CD4-positive, alpha-beta T cell treated with Interleukin-21 for 1 hour (primary cell): ENCODE data around the gene VPS4A.
A peak's percentile ranks its signal among the peaks of the same experiment; 100 is the strongest.

ENCODE experiments used
- DNase-seq: peaks from one replicate; pipeline ENCODE4 v3.0.0-alpha.2; 2020

Gene VPS4A

GRCh38 chr16:69307856-69308255 is 3.3 kb upstream of the VPS4A start:
- DNase-seq = no peak

GRCh38 chr16:69309316-69309715 is 1.8 kb upstream of the VPS4A start:
- DNase-seq = no peak

GRCh38 chr16:69311533-69312387 is 610 bp downstream of the VPS4A start:
- DNase-seq = peak; percentile 37

GRCh38 chr16:69313469-69313868 is 2.3 kb downstream of the VPS4A start:
- no peak for DNase-seq

- no peak for DNase-seq
These were observed 3.4 kb downstream of the VPS4A start for GRCh38 chr16:69314534-69314933.

- no peak for DNase-seq
These were observed 4.5 kb downstream of the VPS4A start for GRCh38 chr16:69315486-69316311.

GRCh38 chr16:69316595-69317034 is 5.5 kb downstream of the VPS4A start:
- no peak for DNase-seq

- DNase-seq = no peak
These were observed 7.2 kb downstream of the VPS4A start for GRCh38 chr16:69318177-69318910.

- no peak for DNase-seq
These were observed 7.8 kb downstream of the VPS4A start for GRCh38 chr16:69318911-69319289.

- DNase-seq = no peak
These were observed 8.2 kb downstream of the VPS4A start for GRCh38 chr16:69319381-69319780.

GRCh38 chr16:69319826-69320739 is 8.9 kb downstream of the VPS4A start:
- DNase-seq = no peak

- DNase-seq = no peak
These were observed 9.6 kb downstream of the VPS4A start for GRCh38 chr16:69320740-69321073.

GRCh38 chr16:69321080-69321479 is 9.9 kb downstream of the VPS4A start:
- DNase-seq = no peak

- DNase-seq = no peak
These were observed 11.2 kb downstream of the VPS4A start for GRCh38 chr16:69322343-69322742.

GRCh38 chr16:69323415-69323814 is 12.3 kb downstream of the VPS4A start:
- no peak for DNase-seq

GRCh38 chr16:69324013-69324531 is 12.9 kb downstream of the VPS4A start:
- no peak for DNase-seq

GRCh38 chr16:69324585-69325253 is 13.6 kb downstream of the VPS4A start:
- DNase-seq = no peak

GRCh38 chr16:69325784-69326171 is 14.6 kb downstream of the VPS4A start:
- DNase-seq = no peak

GRCh38 chr16:69326172-69326873 is 15.2 kb downstream of the VPS4A start:
- DNase-seq = no peak

- no peak for DNase-seq
These were observed 16.6 kb downstream of the VPS4A start for GRCh38 chr16:69327585-69328310.
